NCI-H748 (cell line): ENCODE data around the gene CEMIP.

Experiments
- DNase-seq: peaks from one replicate; lab custom pipeline; 2025; ENCODE audit not compliant: unreplicated experiment; lab: John Stamatoyannopoulos, UW

The CEMIP gene

GRCh38 chr15:80822256-80822655 is 43.1 kb downstream of the CEMIP start:
- DNase-seq, result no peak

GRCh38 chr15:80822676-80823075 is 43.5 kb downstream of the CEMIP start:
- no peak for DNase-seq

- no peak for DNase-seq
Measured at GRCh38 chr15:80823120-80823519, 44.0 kb downstream of the CEMIP start.

GRCh38 chr15:80823995-80824394 is 44.8 kb downstream of the CEMIP start:
- DNase-seq, result peak; percentile 45

- DNase-seq, result peak; percentile 50
Measured at GRCh38 chr15:80825361-80826030, 46.3 kb downstream of the CEMIP start.

GRCh38 chr15:80828796-80829195 is 49.6 kb downstream of the CEMIP start:
- DNase-seq, result no peak

GRCh38 chr15:80830677-80831076 is 51.5 kb downstream of the CEMIP start:
- no peak for DNase-seq

- no peak for DNase-seq
Measured at GRCh38 chr15:80831192-80831591, 52.0 kb downstream of the CEMIP start.

GRCh38 chr15:80831606-80832224 is 52.5 kb downstream of the CEMIP start:
- no peak for DNase-seq

GRCh38 chr15:80832686-80833085 is 53.5 kb downstream of the CEMIP start:
- DNase-seq, result no peak

- no peak for DNase-seq
Measured at GRCh38 chr15:80834402-80834801, 55.2 kb downstream of the CEMIP start.

GRCh38 chr15:80834906-80835305 is 55.7 kb downstream of the CEMIP start:
- DNase-seq, result no peak

- DNase-seq, result no peak
Measured at GRCh38 chr15:80835336-80835735, 56.2 kb downstream of the CEMIP start.

- DNase-seq, result no peak
Measured at GRCh38 chr15:80836223-80836622, 57.1 kb downstream of the CEMIP start.

- no peak for DNase-seq
Measured at GRCh38 chr15:80837006-80837405, 57.8 kb downstream of the CEMIP start.

GRCh38 chr15:80838012-80838411 is 58.8 kb downstream of the CEMIP start:
- DNase-seq, result no peak

- DNase-seq, result no peak
Measured at GRCh38 chr15:80838666-80839065, 59.5 kb downstream of the CEMIP start.

GRCh38 chr15:80839764-80840130 is 60.6 kb downstream of the CEMIP start:
- no peak for DNase-seq

- no peak for DNase-seq
Measured at GRCh38 chr15:80840182-80841130, 61.3 kb downstream of the CEMIP start.

- DNase-seq, result no peak
Measured at GRCh38 chr15:80841541-80841940, 62.4 kb downstream of the CEMIP start.

GRCh38 chr15:80844011-80844732 is 65.0 kb downstream of the CEMIP start:
- DNase-seq, result no peak
